Stimulated activated CD8-positive, alpha-beta memory T cell treated with anti-CD3 and anti-CD28 coated beads, Interleukin-4, amount 100 ng/mL, for 4 hours (primary cell): ENCODE measurements around the gene CDH5.

Source experiments
- DNase-seq, 2 donors: peaks; one replicate each; pipeline ENCODE4 v3.0.0-alpha.2; 2020; ENCODE audit warnings: low read depth in 2 of 2, low spot score in 1 of 2

CDH5 gene

DNA sequence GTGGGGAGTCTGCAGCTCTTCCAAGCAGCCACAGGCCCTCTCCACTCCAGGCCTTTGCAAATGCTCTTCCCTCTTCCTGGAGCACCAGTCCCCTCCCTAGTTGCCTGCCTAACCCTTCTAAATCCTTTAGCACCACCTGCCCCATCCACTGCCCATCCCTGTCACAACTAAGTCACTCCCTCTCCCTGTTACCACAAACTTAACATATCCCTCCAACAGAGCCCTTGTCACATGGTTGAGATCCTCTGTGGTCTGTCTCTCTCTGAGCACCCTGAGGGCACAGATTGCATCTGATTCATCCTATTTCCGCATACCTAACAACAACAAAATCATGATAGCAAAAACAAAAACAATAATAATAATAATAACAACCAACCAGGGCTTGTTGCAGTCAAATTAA, 49.6 kb downstream of the CDH5 start:
- DNase-seq: no peak

DNA sequence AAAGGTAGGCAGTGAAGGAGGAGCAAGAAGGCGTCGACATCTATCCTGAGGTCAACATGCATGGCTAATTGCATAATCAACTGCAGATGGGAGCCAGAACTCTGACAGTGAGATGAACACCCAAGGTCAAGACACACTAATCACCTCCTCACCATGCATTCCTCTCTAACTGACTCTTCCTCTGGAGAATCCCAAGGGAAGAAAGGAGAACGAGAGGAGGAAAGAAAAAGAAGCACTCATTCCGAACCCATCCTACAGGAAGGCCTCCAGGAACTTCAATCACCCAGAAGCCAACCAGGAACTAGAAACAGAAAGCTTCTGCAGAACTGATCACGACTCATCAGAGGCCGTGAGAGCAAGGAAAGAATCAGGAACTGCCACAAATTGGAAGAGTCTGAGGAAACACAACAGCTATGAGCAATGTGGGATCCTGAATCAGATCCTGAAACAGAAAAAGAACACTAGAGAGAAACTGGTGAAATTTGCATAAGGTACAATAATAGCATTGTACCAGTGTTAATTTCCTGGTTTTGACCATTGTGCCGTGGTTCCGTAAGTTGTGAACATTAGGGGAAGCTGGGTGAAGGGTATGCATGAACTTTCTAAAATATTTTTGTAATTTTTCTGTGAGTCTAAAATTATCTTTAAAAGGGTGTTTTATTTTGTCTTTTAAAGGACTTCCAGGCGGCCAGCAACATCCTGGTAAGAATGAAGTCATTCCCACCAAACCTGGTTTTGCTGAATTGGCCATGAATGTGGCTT, 50.6 kb downstream of the CDH5 start:
- DNase-seq: no peak

DNA sequence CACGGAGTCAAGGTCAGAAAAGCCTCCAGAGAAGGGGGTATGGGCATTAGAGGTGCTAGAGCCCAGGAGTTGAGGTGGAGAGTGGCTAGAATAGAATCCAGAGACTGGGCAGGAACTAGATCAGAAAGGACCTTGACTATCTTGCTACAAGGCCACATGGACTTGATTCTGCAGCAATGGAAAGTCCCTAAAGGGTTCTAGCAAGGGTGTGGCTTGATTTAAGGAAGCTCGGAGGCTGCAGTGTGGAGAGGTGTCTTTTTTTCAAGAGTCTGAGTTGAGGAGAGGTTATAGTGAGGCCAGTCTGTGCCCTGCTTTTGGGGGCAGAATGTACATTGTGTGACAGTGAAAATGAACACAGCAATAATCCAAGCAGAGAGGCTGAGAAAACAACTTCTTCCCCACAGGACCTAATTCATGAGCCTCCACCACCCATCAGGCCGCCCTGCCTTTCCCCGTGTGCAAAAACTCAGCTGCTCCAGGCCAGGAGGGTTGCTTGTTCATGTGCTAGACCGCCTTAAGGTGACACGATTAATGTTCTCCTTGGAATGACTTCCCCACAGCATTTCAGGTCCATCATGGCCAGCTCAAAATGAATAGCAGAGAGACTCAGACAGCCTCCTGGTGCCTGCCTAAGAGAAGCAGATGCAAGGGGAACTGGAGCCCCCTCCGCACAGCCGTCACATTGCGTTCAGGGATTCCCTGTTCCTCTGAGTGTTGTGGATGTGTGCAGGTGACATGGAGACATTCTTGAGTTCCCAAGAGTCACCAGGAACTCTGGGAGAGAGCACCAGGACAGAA, 51.9 kb downstream of the CDH5 start:
- DNase-seq: no peak

DNA sequence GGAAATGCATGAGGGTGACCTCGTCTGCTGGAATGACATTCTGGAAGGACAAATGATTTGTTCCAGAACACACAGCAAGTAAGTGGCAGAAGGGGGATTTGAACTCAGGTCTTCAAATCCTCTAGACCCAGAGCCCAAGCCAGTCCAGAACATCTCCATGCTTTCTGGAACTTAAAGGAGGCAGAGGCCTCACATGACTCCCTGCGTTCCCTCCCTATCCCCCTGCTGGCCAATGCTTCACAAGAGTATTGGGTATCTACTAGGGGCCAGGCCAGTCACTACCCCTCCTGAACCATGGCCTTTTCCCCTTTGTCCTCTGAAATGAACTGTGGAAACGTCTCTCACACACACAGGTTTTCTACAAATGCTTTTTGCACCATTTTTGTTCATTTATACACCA, 53.0 kb downstream of the CDH5 start:
- no peak for DNase-seq

DNA sequence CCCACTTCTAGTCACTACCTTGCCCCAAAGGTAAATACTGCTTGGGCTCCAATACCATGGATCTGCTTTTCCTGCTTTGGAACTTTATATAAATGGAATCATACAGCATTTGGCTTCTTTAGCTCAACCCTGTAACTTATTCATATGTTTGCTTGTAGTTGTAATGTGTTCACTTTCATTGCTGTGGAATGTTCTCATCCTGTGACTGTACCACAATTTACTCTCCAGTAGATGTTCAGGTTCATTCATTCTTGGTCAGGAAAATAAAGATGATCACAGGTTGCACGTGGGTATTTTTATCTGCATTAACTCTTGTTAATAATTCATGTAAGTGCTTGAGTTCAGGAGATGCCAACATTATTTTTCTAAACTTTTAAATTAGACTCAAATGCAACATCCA, 53.9 kb downstream of the CDH5 start:
- DNase-seq: no peak

DNA sequence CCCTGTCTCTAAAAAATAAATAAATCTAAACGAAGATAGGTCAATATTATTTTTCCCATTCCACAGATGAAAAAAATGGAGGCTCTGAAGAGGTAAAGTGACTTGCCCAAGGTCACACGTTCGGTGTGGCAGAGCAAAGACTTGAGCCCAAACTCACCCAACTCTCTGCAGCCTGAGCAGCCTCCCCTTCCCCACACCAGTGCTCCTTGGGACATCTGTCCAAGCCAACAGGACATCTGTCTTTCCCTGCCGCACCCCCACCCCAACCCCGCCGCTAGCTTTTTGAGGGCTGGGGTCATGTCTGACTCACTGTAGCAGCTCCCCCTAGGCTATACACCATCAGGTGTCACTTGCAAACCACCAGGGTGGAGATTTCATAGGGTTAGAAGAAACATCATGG, 55.4 kb downstream of the CDH5 start:
- no peak for DNase-seq

DNA sequence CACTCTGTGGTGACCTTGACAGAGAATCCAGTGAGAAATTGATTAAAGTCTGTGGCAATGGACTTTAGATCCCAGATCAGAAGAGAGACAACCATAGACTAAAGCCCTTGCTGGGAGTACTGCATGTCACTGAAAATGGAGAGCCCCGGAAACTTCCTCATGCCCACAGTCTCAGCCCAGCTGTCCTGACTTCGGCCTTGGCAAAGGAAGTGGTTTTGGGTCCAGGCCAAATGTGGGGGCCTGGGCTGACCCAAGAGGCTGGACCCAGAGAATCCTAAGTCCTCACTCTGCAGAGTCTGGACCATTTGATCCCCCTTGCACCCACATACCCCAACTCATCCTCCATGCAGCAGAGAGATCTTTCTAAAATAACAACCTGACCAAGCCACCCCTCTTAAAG, 55.9 kb downstream of the CDH5 start:
- no peak for DNase-seq

DNA sequence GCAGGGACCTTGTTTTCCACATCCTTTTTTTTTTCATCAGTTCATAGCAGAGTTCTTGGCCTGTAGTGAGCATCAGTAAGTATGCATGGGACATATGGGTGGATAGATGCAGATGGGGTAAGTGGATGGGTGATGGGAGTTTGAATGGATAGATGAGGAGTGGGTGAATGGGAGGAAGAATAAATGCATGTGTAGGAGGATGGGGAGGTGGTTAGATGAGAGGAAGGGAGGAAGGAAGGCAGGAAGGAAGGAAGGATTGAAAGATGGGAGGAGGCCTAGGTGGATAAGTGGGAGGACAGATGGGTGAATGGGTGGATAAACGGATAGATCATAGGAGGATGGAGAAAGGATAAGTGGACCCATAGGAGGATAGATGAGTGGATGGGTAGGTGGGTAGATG, 56.7 kb downstream of the CDH5 start:
- no peak for DNase-seq

DNA sequence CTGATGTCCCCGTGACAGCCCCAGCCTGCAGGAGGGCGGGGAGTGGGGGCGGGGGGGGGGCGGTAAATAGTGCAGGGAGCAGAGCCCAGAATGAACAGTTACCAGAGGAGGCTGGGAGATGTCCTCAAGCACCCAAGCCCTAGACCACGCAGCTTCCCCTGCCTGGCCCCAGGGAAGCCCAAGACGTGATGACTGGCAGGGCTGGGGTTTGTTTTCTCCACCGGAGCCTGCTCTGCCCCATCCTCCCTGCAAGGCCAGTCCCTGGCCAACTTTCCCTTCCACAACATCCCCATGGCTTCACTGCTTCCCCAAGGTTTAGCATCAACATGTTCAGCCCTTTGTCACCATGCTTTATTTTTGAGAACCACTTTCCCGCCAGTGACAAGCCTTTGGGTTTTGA, 59.2 kb downstream of the CDH5 start:
- DNase-seq: no peak

DNA sequence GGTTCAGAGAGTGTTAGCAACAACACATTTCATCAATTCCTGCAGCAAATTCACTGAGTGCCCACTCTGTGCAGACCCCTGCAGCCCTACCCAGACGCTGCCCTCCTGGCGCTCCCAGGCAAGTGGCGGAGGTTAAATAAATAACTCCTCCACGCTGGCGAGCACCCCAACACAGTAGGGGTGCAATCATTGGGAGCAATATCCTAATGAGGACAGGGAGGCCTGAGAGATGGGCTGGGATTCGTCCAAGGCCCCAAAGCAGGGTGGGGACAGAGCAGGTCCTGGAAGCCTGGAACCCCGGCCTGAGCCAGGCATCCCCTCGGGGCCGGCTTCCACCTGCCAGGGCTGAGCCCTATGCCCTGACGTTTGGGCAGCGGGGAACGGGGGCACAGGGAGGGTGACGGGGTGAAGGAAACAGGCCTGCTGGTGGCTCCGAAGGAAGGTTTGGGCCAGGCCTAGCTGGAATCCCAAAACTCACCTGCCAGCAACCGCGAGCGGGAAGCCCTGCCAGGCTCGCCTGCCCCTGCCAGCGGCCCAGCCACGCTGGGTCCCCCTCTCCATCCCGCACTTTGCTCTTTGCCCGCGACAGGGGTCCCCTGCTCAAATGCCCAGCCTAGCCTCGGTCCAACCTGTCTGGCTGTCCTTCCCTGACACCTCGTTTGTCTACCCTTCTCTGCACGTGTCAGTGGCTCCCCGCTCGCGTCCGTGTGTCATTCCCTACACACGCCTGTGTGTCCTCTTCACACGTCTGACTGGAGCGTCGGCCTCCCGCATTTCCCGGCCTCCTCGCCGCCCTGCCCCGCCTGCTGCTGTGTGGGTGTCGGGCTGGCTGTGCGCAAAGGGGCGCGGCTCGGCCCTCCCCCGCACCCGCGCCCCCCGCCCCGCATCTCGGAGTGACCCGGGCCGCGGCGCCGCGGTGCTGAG, 59.9 kb downstream of the CDH5 start:
- DNase-seq: no peak

DNA sequence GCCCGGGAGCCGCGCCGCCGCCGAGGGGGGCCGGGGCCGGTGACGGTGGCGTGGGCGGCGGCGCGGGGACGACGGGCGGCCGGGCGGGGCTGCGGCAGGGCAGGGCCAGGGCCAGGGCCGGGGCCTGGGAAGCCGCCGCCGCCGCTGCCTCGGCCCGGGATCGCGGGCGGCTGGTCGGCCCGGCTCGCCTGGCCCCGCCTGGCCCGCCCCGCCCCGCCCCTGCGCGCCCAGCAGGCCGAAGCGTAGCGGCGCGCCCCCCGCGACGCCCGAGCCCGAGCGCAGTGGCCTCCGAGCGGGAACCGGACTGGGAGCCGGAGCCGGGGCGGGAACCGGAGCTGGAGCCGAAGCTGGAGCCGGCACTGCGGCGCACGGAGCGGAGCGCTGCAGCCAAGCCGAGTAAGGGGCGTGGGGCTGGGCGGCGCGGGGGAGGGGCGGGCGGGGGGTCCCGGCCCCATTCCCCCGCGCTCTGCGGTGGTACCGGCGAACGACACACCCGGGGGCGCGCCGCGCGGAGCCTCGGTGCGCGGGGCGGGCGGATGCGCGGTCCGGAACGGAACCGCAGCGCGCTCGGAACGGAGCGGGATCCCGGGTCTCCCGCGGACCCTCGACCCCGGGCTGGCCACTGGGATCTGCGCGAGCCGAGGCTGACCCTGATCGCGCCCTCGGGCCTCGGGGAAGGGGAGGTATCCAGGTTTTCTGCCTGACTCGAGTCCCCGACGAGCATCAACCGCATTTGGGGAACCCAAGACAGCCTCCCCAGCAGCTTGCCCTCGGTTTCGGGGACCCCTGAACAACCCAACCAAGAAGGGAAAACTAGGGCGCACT, 60.8 kb downstream of the CDH5 start, which contains the start of gene BEAN1:
TSS of gene BEAN1 (plus strand) at position 260 of the 825 bp plus-strand sequence. CDS start 10,382 bp downstream, outside the sequence.
- DNase-seq: no peak

DNA sequence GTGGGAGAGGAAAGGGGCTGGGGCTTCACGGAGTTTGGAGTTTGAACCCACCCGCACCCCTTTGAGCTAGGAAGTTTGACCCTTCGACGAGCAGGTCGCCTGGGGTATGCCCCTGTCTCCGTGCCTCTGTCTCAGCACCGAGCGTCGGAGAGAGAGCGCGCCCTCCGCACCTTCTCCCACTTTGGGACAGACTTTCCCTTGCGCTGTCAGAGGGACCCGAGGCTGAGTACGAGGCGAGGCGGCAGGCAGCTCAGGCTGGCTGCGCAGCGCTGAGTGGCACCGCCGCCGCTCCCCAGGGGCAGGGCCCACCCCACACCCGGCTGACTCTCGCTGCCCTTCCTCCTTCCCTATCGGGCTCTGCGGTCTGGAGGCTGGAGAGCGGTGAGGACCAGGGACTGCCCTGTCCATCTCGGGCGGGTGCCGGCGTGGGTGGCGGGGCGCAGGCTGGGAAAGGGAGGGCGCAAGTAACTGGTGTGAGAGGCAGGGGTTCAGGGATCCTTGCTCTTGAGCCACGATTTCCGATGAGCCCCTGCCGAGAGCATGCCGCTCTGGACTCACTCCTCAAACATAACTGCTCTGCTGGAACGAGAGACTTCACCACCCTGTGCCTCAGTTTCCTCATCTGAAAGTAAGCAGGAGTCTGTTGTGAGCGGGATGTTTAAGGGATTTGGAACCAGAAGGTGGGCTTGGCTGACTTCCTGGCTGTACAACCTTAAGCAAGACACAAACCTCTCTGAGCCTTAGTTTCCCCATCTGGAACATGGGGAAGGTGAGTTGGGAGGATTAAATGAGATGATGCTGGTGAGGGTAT, 61.6 kb downstream of the CDH5 start:
- DNase-seq: no peak

DNA sequence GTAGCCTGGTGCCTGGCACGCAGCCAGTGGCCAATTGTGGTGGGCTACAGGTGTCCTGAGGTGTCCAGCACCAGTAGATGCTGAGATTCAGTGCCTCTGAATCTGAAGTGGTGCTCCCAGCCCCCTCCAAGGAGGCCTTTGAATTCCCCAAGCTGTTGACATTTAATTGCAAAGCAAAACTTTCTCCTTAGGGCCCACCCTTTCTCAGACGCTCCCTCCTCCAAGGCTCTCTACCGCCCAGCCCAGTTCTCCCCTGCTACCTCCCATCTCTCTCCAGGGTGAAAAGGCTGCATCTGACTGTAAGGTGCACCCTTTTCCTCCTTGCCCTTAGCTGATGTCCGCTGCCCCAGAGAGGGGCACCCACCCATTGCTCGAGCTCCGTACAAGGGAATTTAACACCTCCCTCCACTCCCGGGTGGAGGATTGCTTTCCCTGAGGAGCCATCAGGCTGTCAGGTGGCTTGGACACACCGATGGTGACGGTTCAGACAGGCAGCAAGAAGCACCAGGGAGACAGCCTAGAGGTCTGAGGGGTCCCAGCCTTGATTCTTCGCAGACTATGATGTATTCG, 62.3 kb downstream of the CDH5 start:
- no peak for DNase-seq

DNA sequence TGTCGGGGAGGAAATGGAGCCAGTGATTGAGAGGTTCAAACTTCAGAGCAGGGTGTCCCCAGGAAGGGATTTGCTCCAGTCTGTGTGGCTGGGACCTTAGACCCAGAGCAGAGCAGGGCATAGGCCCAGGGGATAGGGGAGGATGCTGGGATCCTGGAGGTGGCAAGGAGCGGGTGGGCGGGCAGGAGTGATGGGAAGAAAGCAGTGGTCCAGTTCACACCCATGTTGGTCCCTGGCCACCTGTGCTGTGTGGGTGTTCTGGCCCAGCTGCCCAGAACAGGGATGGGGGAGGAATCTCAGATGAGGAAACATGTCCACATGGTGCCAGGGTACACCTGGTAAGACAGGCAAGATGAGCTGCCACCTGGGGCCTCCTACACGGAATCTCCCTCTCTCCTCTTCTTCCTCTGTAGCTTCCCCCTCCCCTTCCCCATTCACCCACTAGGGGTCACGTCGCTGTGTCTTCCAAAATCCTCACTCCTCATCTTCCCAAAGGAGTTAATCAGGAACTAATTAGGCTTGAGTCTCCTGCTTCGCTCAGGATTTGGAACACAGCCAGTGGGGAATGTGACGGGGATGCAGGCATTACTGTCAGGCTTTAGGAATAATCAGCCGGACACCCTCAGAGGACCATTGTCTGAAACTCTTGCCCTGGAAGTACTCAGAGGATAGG, 62.9 kb downstream of the CDH5 start:
- DNase-seq: no peak

DNA sequence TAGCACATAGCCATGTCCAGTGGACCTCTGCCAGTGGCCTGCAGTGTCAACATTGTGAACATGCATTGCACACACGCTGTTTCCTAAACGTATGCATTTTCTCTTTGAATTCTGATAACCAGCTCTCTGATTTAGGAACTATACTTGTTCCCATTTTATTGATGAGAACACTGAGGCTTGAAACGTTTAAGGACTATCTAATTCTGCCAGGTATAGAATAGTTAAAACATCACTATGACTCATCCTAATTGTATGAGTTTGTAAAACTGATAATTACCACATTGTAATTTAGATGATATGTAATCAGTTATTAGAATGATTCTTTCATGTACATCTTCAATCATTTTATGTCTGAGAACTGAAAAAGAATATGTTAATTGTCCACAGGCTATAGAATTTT, 63.7 kb downstream of the CDH5 start:
- no peak for DNase-seq

DNA sequence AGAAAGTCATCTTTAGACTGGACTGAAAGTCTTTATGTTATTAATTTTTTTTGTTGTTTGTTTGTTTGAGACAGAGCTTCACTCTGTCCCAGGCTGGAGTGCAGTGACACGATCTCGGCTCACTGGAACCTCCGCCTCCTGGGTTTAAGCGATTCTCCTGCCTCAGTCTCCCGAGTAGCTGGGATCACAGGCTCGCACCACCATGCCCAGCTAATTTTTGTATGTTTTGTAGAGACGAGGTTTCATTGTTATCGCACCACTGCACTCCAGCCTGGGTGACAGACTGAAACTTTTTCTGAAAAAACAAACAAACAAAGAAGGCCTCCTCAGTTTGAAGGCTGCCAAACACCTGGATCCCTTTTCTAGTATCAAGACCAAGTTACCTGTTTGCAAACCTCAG, 65.3 kb downstream of the CDH5 start:
- no peak for DNase-seq

DNA sequence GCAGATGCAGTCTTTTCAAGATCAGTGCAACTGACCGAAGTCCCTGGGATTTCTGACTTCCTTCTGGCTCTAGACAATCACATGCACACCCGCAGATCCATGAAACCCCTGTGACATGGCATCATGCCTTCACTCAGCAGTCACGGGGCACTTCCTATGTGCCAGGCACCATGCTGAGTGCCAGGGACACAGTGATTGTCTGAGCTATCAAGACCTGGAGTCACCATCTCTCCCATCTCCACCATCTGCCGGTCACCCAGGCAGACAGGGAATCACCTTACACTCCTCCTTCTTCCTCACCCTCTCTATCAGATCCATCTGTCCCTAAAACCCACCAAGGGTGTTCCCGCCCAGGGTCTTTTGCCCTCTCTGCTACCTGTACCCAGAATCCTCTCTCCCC, 65.9 kb downstream of the CDH5 start:
- no peak for DNase-seq

DNA sequence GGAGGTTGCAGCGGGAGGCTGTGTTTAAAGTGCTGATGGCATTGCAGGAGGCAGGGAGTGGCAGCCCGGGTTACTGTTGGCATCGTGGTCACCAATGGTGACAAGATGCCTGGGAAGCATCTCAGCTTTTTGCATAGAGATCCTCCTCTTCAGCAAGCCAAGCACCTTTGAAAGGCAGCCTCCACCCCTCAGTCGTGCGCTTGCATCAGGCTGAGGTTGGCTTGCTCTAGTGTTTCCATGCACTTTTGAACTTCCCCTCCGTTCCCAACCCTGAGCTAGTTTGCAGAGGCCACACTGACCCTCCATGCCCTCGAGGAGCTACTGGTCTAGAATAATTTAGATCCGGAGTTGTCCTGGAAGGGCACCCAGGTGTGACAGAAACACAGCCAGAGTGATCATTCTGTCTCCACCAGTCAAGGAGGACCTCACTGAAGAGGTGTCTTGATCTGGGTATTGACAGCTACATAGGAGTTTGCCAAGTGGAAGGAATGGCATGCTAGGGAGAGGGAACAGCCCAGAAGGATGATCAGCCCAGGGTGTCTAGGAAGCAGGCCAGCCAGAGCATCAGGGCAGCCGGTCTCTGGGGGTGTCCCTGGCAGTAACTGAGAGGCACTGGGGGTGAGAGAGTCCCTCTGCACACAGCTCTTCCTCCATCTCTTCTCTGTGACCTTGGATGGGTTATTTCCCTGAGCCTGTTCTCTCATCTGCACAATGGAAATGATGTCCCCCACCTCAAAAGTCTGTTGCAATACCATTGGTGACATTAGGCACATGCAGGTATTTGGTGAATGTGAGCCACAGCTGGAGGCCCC, 68.3 kb downstream of the CDH5 start:
- DNase-seq: no peak
